ENCODE measurements around the gene ZMAT3. TPM values are rescaled to one million over a fixed set of nuclear protein-coding genes. Genes with fewer than 3 reads are reported as not detected.

ZMAT3 gene
- total RNA-seq, 1 donor from 2014 or later = 12.8 TPM

GRCh38 chr3:179020112-179020511 is 51.5 kb downstream of the ZMAT3 start:
- Histone ChIP-seq H3K9me3 (replicated peaks) (no peaks in the 10 kb centered on the region), H3K4me3 (no peak overlapping the region), H3K27me3 (ENCODE audit: low read depth) (no peaks in the 10 kb centered on the region), H3K4me1 (peaks cover 16% of the 10 kb centered on the region), H3K36me3 (peaks cover 12% of the 10 kb centered on the region), H3K27ac (replicated peaks) (peak overlapping the region; percentile 53)
- no peak for DNase-seq
- intact Hi-C loops (cut with micrococcal nuclease) = no loop called here
- no peak for TF ChIP-seq CTCF (IDR thresholded peaks at IDR 0.05; ENCODE audit: borderline replicate concordance)

DNA sequence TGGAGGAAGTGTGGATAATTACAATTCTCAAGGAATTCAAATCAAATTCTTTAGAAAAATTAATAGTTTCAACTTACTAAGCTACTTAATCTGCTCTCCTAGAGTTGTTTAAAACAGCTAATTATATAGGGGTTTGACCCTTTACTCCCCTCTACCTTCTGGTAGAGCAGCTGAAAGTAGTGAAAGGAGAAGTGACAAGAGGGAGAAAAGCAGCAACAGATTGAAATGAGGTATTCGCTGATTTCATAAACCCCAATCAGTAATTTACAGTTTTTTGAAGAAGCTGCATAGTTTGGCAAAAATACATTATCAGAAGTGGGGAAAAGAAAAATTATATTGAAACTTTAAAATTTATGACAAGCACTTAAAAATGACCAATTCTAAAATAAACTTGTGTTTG is 52.8 kb downstream of the ZMAT3 start:
- Histone ChIP-seq H3K27me3 (ENCODE audit: low read depth) (no peaks in the 10 kb centered on the region), H3K4me3 (no peak overlapping the region), H3K4me1 (peaks cover 16% of the 10 kb centered on the region), H3K9me3 (replicated peaks) (no peaks in the 10 kb centered on the region), H3K27ac (replicated peaks) (no peak overlapping the region), H3K36me3 (peaks cover 1% of the 10 kb centered on the region)
- no peak for DNase-seq
- intact Hi-C loops (cut with micrococcal nuclease) = loop anchor here (5.0 kb wide), 1 partner anchor 298 kb away; no protein-coding TSS in a partner anchor
- TF ChIP-seq CTCF (IDR thresholded peaks at IDR 0.05; ENCODE audit: borderline replicate concordance) = no peak

DNA sequence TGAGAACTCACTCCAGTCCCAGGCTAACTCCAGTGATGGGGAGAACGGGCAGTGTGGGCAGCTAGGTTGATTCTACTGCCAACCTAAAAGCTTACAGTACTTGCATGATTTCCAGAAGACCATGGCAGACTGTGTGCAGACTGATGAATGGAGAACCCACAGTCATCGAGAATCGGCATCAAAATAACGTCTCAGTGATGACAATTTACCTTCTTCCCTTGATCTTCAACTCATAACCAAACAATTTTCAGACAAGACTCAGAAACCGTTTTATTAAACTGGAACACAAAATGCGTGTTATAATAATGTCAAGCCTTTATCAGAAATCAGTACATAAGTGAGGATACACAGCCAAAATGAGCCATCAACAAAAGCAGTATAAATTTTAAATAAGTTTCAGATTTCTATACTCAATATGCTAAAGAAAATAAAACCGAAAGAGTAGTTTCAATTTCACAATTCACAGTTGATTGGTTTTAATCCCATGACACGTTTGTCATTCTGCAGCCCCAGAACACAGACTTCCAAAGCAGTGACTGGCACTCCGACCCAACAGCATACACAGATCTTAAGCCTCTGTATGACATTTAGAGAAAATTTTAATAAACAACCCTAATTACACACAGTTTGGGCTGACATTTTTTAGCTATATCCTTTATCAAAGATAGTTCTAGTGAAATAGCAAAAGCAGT is 54.5 kb downstream of the ZMAT3 start:
- H3K27me3 ChIP-seq (ENCODE audit: low read depth) = no peaks in the 10 kb centered on the region
- intact Hi-C loops (cut with micrococcal nuclease) = loop anchor here (5.0 kb wide), 1 partner anchor 300 kb away; no protein-coding TSS in a partner anchor
- DNase-seq = no peak
- H3K27ac ChIP-seq (replicated peaks) = no peak overlapping the region
- no peak overlapping the region for H3K4me3 ChIP-seq
- H3K36me3 ChIP-seq = no peaks in the 10 kb centered on the region
- H3K4me1 ChIP-seq = peaks cover 16% of the 10 kb centered on the region
- H3K9me3 ChIP-seq (replicated peaks) = no peaks in the 10 kb centered on the region
- TF ChIP-seq CTCF (IDR thresholded peaks at IDR 0.05; ENCODE audit: borderline replicate concordance) = no peak

DNA sequence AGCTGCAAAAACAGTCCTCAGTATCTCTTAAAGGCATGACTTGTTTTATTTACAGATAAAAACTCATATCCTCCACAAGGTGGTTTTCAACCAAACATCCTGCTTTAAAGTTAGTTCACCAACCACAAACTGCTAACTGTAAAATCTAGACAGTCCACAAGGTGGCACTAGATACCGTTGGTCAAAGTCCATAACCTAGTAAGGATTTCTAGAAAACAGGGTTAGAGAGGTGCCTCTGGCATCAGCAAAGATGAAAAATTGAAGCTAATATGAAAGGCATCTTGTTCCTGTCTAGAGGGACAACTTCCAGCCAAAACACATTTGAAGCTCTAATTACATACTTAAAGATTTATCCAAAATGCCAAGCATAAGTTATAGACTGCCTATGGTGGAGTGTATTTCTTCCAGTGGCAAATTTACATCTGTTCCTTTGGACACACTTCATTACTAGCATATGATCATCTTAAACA is 56.0 kb downstream of the ZMAT3 start:
- H3K4me3 ChIP-seq = no peak overlapping the region
- intact Hi-C loops (cut with micrococcal nuclease) = loop anchor here (5.0 kb wide), 1 partner anchor 302 kb away; no protein-coding TSS in a partner anchor
- H3K27ac ChIP-seq (replicated peaks) = no peak overlapping the region
- no peaks in the 10 kb centered on the region for H3K9me3 ChIP-seq (replicated peaks)
- H3K36me3 ChIP-seq = no peaks in the 10 kb centered on the region
- no peak for DNase-seq
- TF ChIP-seq CTCF (IDR thresholded peaks at IDR 0.05; ENCODE audit: borderline replicate concordance) = peak; percentile 91
- peaks cover 10% of the 10 kb centered on the region for H3K4me1 ChIP-seq
- H3K27me3 ChIP-seq (ENCODE audit: low read depth) = no peaks in the 10 kb centered on the region

GRCh38 chr3:179005706-179006105 is 65.9 kb downstream of the ZMAT3 start:
- intact Hi-C loops (cut with micrococcal nuclease) = no loop called here
- no peak for DNase-seq
- no peaks in the 10 kb centered on the region for H3K4me1 ChIP-seq
- no peak for TF ChIP-seq CTCF (IDR thresholded peaks at IDR 0.05; ENCODE audit: borderline replicate concordance)
- no peak overlapping the region for H3K27ac ChIP-seq (replicated peaks)
- H3K27me3 ChIP-seq (ENCODE audit: low read depth) = no peaks in the 10 kb centered on the region
- H3K36me3 ChIP-seq = peaks cover 7% of the 10 kb centered on the region
- H3K9me3 ChIP-seq (replicated peaks) = peaks cover 9% of the 10 kb centered on the region
- H3K4me3 ChIP-seq = no peak overlapping the region
